Common myeloid progenitor, CD34-positive (primary cell): ENCODE data around the gene ZNF750.
A peak's percentile ranks its signal among the peaks of the same experiment; 100 is the strongest.

Experiments used
- CTCF ChIA-PET: fragments of 350-600 bp; sonication (Branson Sonifier 250); formaldehyde crosslinking; loops from one replicate; lab custom pipeline; 2021; ENCODE audit warnings: antibody characterized with exemption; lab: Charles Lee
- POLR2A ChIA-PET: fragments of 350-600 bp; sonication (Branson Sonifier 250); formaldehyde crosslinking; loops from one replicate; lab custom pipeline; 2021; ENCODE audit warnings: antibody characterized with exemption; lab: Charles Lee
- DNase-seq, 3 donors: peaks; one replicate each; pipeline versions ENCODE4 v3.0.0 to v3.0.0-alpha.2; 2013
- H3K27ac ChIP-seq, 2 experiments: 1 replicate in 1 of 2; 2 replicates in 1 of 2; pipeline ENCODE4 v1.7.0; 2013; ENCODE audit warnings: inconsistent platforms in 2 of 2, low read length in 2 of 2, mild to moderate bottlenecking in 2 of 2, low read depth in 1 of 2, moderate library complexity in 1 of 2; ENCODE audit not compliant: severe bottlenecking in 2 of 2, insufficient read depth in 1 of 2, poor library complexity in 1 of 2
- H3K27me3 ChIP-seq, 5 experiments: replicated peaks in 2 of 5; 1 replicate in 3 of 5; 2 replicates in 2 of 5; pipeline versions ENCODE4 v1.6.1 to v1.7.0; 2013; ENCODE audit warnings: low read length in 4 of 5, mild to moderate bottlenecking in 2 of 5, moderate library complexity in 2 of 5, inconsistent platforms in 1 of 5; ENCODE audit not compliant: insufficient read depth in 5 of 5, control insufficient read depth in 4 of 5
- H3K36me3 ChIP-seq, 4 experiments: 1 replicate in 2 of 4; 2 replicates in 2 of 4; pipeline versions ENCODE4 v1.6.1 to v1.7.0; 2013; ENCODE audit warnings: low read length in 3 of 4, control low read depth in 1 of 4, mild to moderate bottlenecking in 1 of 4; ENCODE audit not compliant: control insufficient read depth in 4 of 4, insufficient read depth in 4 of 4
- H3K4me1 ChIP-seq, 4 experiments: 1 replicate in 3 of 4; 2 replicates in 1 of 4; pipeline versions ENCODE4 v1.6.1 to v1.7.1; 2013; ENCODE audit warnings: low read length in 3 of 4, mild to moderate bottlenecking in 3 of 4, control low read depth in 1 of 4, inconsistent platforms in 1 of 4, moderate library complexity in 1 of 4; ENCODE audit not compliant: control insufficient read depth in 4 of 4, insufficient read depth in 4 of 4; ENCODE audit errors: control extremely low read depth in 1 of 4
- H3K4me3 ChIP-seq, 7 experiments: 1 replicate in 4 of 7; 2 replicates in 3 of 7; pipeline versions ENCODE4 v1.5.1 to v1.7.0; 2013; ENCODE audit warnings: mild to moderate bottlenecking in 7 of 7, low read length in 6 of 7, moderate library complexity in 6 of 7, inconsistent platforms in 2 of 7, low read depth in 2 of 7, control low read depth in 1 of 7; ENCODE audit not compliant: insufficient read depth in 4 of 7, control insufficient read depth in 1 of 7; ENCODE audit errors: extremely low read depth in 1 of 7
- H3K9me3 ChIP-seq, 5 experiments: 1 replicate in 4 of 5; 2 replicates in 1 of 5; pipeline versions ENCODE4 v1.6.1 to v1.7.1; 2013; ENCODE audit warnings: low read length in 4 of 5, mild to moderate bottlenecking in 2 of 5, inconsistent platforms in 1 of 5, low read depth in 1 of 5, moderate library complexity in 1 of 5; ENCODE audit not compliant: control insufficient read depth in 4 of 5, insufficient read depth in 2 of 5; ENCODE audit errors: control extremely low read depth in 1 of 5
- WGBS: methylation state at CpG from one replicate; pipeline ENCODE4 v1.1.5; 2013; ENCODE audit not compliant: insufficient coverage; 5-methylcytosine and 5-hydroxymethylcytosine counted together

The ZNF750 gene

GRCh38 chr17:82878527-82878926, 38.7 kb upstream of the ZNF750 start:
- Histone ChIP-seq H3K27me3 (peaks cover 0 to 5% (median 0%) of the 10 kb centered on the region in 5 experiments), H3K27ac (no peak overlapping the region), H3K4me3 (peak overlapping the region in 1 of 7 experiments; percentile 7), H3K9me3 (no peaks in the 10 kb centered on the region), H3K4me1 (peaks cover 8 to 61% (median 47%) of the 10 kb centered on the region in 4 experiments), H3K36me3 (peaks cover 0 to 9% (median 6%) of the 10 kb centered on the region in 4 experiments)
- DNase-seq, result peak in 2 of 3 donors; percentile 59 to 61
- WGBS, result 4% methylated on average over 4 of the region's 9 CpGs
- CTCF ChIA-PET, result interaction anchor here (0.9 to 1.6 kb wide), 4 partner anchors 12 to 96 kb away, joined by 3 to 6 read pairs (median 4); no protein-coding TSS in a partner anchor
- POLR2A ChIA-PET, result interaction anchor here (0.8 kb wide), 1 partner anchor 15 kb away, joined by 4 read pairs; no protein-coding TSS in a partner anchor

- peaks cover 0 to 16% (median 12%) of the 10 kb centered on the region in 4 experiments for H3K36me3 ChIP-seq
Observed at GRCh38 chr17:82876602-82877379, 37.0 kb upstream of the ZNF750 start.

DNA sequence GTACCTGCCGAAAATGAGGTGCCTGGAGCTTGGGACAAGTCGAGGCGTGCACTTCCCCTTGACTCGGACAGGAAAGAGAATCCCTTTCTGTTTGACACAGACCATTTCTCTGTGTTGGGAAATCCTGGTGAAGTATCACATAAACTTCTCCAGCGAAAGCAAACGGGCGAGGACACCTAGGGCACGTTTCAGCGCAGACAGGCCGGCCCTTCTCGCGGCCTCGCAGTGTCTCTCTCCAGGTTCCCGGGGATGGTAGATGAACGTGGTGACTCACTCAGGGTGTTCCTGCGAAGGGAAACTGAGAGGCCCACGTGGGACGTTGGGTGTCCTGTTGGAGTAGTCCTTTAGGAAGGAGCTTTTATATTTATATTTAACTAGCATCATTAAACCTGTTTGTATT, 36.3 kb upstream of the ZNF750 start:
- H3K27ac ChIP-seq, result no peak overlapping the region
- H3K4me1 ChIP-seq, result peaks cover 8 to 37% (median 28%) of the 10 kb centered on the region in 4 experiments
- 93% methylated on average over 16 of the region's 18 CpGs for WGBS
- H3K36me3 ChIP-seq, result peaks cover 0 to 22% (median 16%) of the 10 kb centered on the region in 4 experiments
- peaks cover 0 to 5% (median 0%) of the 10 kb centered on the region in 5 experiments for H3K27me3 ChIP-seq
- ChIA-PET POLR2A (interaction anchor here (0.7 to 0.9 kb wide), 2 partner anchors 9 to 17 kb away, joined by 3 read pairs; no protein-coding TSS in a partner anchor), CTCF (interaction anchor here (0.8 to 4.1 kb wide), 13 partner anchors 10 to 188 kb away, joined by 3 to 17 read pairs (median 6); no protein-coding TSS in a partner anchor)
- H3K9me3 ChIP-seq, result no peaks in the 10 kb centered on the region
- DNase-seq, result no peak
- H3K4me3 ChIP-seq, result no peak overlapping the region

More at GRCh38 chr17:82876602-82877379, 37.0 kb upstream of the ZNF750 start:
- ChIA-PET CTCF (interaction anchor here (0.8 to 4.1 kb wide), 13 partner anchors 9 to 187 kb away, joined by 3 to 17 read pairs (median 6); no protein-coding TSS in a partner anchor), POLR2A (interaction anchor here (0.7 to 0.9 kb wide), 2 partner anchors 9 to 18 kb away, joined by 3 read pairs; no protein-coding TSS in a partner anchor)
- H3K27me3 ChIP-seq, result peaks cover 0 to 5% (median 0%) of the 10 kb centered on the region in 5 experiments
- 32% methylated on average over 4 of the region's 14 CpGs for WGBS
- H3K4me3 ChIP-seq, result no peak overlapping the region
- no peaks in the 10 kb centered on the region for H3K9me3 ChIP-seq
- H3K4me1 ChIP-seq, result peaks cover 8 to 44% (median 34%) of the 10 kb centered on the region in 4 experiments
- no peak overlapping the region for H3K27ac ChIP-seq
- peak; percentile 30 to 66 (median 58) for DNase-seq

DNA sequence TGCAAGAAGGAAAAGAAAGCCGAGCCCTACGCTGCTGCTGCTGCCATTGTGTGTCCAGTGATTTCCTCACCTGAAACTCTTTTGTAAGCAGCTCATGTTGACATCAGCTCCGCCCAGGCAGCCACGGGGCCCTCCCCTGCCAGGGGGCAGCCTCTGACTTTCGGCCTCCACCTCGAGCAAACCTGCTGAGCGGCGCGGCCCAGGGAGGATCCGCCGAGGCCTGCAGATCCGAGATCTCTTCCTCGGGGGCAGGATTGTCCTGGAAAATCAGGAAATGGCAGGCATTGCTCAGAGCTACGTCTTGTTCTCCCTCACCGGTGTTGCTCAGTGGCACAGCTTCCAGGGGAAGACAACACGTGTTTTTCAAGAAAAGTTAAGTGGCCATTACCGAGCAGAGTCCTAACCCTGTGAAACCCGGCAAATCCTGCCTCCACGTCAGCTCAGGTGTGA, 35.6 kb upstream of the ZNF750 start:
- POLR2A ChIA-PET, result no interaction called here
- WGBS, result over 99% methylated on average over 18 of the region's 19 CpGs
- Histone ChIP-seq H3K36me3 (peaks cover 0 to 29% (median 20%) of the 10 kb centered on the region in 4 experiments), H3K4me1 (peaks cover 8 to 32% (median 28%) of the 10 kb centered on the region in 4 experiments), H3K27ac (no peak overlapping the region), H3K9me3 (no peaks in the 10 kb centered on the region), H3K27me3 (peaks cover 0 to 3% (median 0%) of the 10 kb centered on the region in 5 experiments), H3K4me3 (no peak overlapping the region)
- CTCF ChIA-PET, result interaction anchor here (1.0 to 4.1 kb wide), 10 partner anchors 9 to 94 kb away, joined by 3 to 17 read pairs (median 8); no protein-coding TSS in a partner anchor
- DNase-seq, result no peak

GRCh38 chr17:82874011-82874835, 34.4 kb upstream of the ZNF750 start:
- Histone ChIP-seq H3K27me3 (peaks cover 0 to under 1% (median 0%) of the 10 kb centered on the region in 5 experiments), H3K4me3 (no peak overlapping the region), H3K27ac (no peak overlapping the region), H3K4me1 (peaks cover 8 to 29% (median 26%) of the 10 kb centered on the region in 4 experiments), H3K9me3 (no peaks in the 10 kb centered on the region), H3K36me3 (peaks cover 0 to 36% (median 20%) of the 10 kb centered on the region in 4 experiments)
- ChIA-PET POLR2A (no interaction called here), CTCF (interaction anchor here (1.0 to 4.1 kb wide), 8 partner anchors 11 to 93 kb away, joined by 4 to 17 read pairs (median 10); no protein-coding TSS in a partner anchor)
- WGBS, result 96% methylated on average over 27 of the region's 34 CpGs
- DNase-seq, result no peak

DNA sequence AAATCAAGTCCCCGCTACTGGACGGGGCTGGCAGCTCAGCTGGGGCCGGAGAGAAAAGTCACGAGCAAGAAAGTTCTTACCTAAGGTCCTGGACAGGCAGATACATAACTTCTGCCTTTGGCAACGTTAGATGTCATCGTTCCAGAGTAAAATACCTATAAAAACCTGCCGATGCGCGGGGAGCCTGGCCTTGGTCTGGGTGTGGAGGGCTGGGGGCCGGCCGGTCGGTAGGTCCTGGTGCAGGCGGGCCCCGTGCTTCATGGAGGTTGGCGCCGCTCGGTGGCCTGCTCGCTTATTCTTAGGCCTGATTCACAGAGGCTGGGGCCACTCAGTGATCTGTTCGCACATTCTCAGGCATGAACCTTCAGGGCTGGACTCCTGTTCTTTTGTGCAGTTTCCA, 33.7 kb upstream of the ZNF750 start:
- ChIA-PET POLR2A (no interaction called here), CTCF (no interaction called here)
- Histone ChIP-seq H3K4me1 (peaks cover 8 to 22% (median 19%) of the 10 kb centered on the region in 4 experiments), H3K4me3 (no peak overlapping the region), H3K27me3 (no peaks in the 10 kb centered on the region), H3K36me3 (peaks cover 0 to 36% (median 20%) of the 10 kb centered on the region in 4 experiments), H3K9me3 (no peaks in the 10 kb centered on the region), H3K27ac (no peak overlapping the region)
- no peak for DNase-seq
- WGBS, result 95% methylated on average over 19 of the region's 19 CpGs
